ENCODE measurements around the gene EML4. TPM values are rescaled to one million over a fixed set of nuclear protein-coding genes. Genes with fewer than 3 reads are reported as not detected.

The EML4 gene
- total RNA-seq, 4 donors from 2014 or later = 23.3 to 52.4 (median 31.7) TPM

DNA sequence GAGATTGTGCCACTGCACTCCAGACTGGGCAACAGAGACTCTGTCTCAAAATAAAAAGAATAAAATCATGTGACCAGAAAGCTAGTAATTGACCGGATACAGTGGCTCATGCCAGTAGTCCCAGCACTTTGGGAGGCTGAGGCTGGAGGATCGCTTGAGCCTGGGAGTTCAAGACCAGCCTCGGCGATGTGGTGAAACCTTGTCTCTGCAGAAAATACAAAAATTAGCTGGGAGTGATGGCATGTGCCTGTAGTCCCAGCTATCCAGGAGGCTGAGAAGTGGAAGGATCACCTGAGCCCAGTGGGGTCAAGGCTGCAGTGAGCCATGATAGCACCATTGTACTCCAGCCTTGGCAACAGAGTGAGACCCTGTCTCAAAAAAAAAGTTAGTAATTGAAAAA, 155.1 kb downstream of the EML4 start:
- TF ChIP-seq, protein P1, sequence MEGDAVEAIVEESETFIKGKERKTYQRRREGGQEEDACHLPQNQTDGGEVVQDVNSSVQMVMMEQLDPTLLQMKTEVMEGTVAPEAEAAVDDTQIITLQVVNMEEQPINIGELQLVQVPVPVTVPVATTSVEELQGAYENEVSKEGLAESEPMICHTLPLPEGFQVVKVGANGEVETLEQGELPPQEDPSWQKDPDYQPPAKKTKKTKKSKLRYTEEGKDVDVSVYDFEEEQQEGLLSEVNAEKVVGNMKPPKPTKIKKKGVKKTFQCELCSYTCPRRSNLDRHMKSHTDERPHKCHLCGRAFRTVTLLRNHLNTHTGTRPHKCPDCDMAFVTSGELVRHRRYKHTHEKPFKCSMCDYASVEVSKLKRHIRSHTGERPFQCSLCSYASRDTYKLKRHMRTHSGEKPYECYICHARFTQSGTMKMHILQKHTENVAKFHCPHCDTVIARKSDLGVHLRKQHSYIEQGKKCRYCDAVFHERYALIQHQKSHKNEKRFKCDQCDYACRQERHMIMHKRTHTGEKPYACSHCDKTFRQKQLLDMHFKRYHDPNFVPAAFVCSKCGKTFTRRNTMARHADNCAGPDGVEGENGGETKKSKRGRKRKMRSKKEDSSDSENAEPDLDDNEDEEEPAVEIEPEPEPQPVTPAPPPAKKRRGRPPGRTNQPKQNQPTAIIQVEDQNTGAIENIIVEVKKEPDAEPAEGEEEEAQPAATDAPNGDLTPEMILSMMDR (IDR thresholded peaks at IDR 0.05; ENCODE audit: low read depth) = no peak

DNA sequence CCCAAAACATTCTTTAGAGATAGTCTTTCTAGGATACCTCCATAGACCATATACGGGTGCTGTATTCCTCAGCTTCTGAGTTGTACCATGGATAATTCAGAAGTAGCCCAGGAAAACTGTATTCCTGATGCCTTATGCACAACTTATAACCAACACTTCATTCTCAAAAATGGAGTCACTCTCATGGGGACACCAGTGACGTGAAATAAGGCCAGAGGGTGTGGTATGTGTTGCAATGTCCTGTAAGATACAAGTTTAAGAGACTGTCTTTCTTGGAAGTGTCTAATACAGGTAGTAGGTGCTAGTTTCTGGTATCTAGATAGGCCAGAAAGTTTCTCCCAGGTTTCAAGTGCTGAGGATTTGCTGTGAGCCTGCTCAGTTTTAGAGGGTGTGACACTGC, 155.8 kb downstream of the EML4 start:
- TF ChIP-seq, protein P1 (IDR thresholded peaks at IDR 0.05; ENCODE audit: low read depth) = no peak

DNA sequence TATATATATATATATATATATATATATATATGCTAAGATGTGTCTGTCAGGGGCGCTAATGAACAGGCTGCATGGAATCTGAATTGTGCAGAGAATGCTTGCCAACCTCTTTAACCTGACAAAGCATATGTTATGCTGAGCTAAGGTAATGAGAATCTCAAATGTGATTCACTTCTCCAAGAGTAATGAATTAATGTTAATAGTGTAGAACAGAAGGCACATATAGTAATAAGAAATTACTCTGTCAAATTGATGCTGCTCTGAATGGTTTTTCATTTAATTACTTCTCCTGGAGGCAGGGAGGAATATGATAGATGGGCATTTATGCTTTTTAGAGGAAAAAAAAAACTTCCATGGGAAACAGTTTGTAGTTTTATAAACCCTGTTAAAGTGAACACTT, 156.5 kb downstream of the EML4 start:
- TF ChIP-seq, protein P1 (IDR thresholded peaks at IDR 0.05; ENCODE audit: low read depth) = no peak

DNA sequence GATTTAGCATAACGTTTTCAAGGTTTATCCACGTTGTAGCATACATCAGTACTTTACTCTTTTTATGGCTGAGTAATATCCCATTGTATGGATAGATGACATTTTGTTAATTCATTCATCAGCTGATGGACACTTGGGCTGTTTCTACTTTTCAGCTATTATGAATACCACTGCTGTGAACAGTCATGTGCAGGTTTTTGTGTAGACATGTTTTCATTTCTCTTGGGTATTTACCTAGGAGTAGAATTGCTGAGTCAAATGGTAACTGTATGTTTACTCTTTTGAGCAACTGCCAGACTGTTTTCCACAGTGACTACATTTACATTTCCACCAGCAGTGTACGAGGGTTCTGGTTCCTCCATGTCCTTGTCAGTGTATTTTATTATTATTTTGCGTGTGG, 158.0 kb downstream of the EML4 start:
- TF ChIP-seq, protein P1 (IDR thresholded peaks at IDR 0.05; ENCODE audit: low read depth) = no peak

DNA sequence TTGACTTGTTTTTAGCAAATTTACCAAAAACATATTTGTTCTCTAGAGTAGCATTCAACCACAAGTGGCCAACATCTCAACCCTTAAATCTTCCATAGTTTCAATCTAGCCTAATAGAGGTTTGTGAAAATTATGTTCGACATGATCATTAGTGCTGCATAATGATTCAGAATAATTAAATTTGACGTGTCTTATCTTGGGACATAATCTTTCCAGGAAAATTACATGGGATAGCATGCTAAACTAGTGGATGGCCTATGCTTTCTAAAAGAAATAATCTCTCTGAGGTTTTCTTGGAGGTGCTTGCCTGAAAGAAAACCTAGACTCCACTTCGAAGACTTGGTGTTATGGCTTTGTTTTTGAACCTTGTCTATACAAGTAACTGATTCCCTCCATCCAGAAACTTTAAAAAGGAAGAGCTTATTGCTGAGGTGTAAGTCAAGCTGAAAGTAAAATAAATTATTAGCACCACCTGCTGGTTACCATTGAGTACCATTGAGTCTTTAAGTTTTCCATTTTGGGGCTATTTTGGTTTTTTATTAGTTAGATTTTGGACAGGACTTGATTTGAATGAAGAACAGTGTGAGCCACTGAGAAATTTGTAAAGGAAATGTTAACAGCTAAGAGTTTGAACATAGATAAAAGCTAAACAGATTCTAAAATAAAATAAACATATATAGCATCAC, 159.1 kb downstream of the EML4 start:
- TF ChIP-seq, protein P1 (IDR thresholded peaks at IDR 0.05; ENCODE audit: low read depth) = no peak

DNA sequence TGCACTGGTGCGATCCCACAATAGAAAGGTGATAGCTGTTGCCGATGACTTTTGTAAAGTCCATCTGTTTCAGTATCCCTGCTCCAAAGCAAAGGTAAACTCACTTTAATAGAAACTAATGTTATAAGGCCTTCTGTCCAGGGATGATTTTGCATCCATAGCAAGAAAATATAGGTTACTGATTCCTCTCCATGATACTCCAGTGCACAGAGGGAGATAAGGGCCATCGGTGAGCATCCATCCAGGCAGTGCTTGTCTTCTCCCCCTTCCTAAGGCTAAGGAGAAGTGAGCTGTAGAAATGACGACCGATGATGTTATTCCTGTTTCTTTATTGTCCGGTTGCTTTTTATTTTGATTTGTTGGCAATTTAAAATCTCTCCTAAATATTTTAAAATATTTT, 159.8 kb downstream of the EML4 start:
- TF ChIP-seq, protein P1 (IDR thresholded peaks at IDR 0.05; ENCODE audit: low read depth) = no peak

DNA sequence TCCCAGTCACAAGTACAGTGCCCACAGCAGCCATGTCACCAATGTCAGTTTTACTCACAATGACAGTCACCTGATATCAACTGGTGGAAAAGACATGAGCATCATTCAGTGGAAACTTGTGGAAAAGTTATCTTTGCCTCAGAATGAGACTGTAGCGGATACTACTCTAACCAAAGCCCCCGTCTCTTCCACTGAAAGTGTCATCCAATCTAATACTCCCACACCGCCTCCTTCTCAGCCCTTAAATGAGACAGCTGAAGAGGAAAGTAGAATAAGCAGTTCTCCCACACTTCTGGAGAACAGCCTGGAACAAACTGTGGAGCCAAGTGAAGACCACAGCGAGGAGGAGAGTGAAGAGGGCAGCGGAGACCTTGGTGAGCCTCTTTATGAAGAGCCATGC, 160.6 kb downstream of the EML4 start:
- TF ChIP-seq, protein P1 (IDR thresholded peaks at IDR 0.05; ENCODE audit: low read depth) = no peak
